Measurements from ENCODE around the gene ASCL2.
"Not testable (repeated sequence)": the region's sequence is repeated elsewhere in the genome, so short reads cannot be mapped to it uniquely, and the experiment has no call there.

Gene ASCL2

GRCh38 chr11:2260491-2261364 is 9.7 kb downstream of the ASCL2 start:
- no peak for DNase-seq (ENCODE audit: low read depth, low spot score)

DNA sequence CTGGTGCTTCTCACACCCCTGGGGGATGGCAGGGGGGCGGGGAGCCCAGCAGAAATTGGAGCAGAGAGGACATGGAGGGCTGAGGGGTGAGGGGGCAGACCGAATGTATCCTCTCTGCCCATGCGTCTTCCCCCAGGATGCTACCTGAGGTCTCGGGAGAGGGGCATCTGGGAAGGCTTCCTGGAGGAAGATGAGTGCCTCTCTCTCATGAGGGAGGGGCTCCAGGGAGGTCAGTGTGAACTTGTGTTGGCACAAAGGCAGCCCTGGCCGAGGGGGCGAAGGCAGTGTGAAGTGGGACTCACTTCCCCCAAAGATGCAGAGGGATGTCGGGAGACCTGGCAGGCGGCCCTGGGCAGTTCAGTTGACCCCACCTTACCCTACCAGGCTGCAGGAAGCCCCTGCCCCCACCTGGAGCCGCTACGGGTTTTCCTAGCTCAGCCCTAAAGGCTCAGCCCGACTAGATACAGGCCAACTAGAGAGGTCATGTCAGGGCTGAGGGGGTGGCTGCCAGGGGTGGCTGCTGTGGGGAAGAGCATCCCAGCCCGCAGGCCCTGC is 10.4 kb downstream of the ASCL2 start:
- no peak for DNase-seq (ENCODE audit: low read depth, low spot score)

DNA sequence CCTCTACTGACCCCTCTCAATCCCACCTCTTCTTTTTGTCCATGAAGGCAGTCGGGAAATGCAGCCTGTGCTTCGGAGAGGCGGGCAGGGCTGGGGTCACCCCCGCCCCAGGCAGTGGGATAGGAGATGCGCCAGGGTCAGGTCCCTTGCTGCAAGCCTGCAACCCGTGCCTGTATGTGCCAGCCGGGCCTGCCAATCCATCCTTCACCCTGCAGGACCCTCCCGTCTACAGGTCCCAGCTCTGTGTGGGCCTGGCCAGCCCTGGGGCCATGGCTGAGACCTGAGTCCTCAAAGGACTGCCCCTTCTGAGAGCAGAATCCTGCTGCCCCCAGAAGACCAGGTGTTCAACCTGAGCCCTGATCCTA is 10.9 kb downstream of the ASCL2 start:
- no peak for DNase-seq (ENCODE audit: low read depth, low spot score)

GRCh38 chr11:2258501-2259465 is 11.6 kb downstream of the ASCL2 start:
- no peak for DNase-seq (ENCODE audit: low read depth, low spot score)

GRCh38 chr11:2256951-2257700 is 13.3 kb downstream of the ASCL2 start:
- no peak for DNase-seq (ENCODE audit: low read depth, low spot score)

DNA sequence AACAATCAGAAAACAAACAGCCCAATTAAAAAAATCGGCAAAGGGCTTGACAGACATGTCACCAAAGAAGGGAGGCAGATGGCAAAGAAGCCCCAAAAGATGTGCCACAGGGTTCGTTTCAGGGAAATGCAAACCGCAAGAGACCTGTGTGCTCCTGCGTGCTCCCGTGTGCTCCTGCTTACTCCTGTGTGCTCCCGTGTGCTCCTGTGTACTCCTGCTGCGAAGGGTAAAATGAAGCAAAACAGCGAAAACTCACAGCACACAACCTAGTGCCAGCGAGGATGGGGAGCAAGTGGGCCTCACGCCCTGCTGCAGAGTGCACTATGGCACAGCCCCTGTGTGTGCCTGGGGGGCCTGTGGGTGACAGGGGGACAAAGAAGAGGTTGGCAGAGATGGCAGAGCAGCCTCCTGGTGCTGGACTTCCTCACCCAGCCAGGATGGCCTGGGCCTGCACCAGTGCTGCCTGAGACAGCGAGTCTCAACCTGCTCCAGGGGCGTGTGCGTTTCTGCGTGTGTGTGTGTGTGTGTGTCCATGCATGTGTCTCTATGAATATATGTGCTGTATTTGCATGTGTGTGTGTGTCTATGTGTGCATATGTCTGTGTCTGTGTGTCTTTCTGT is 14.0 kb downstream of the ASCL2 start:
- DNase-seq (ENCODE audit: low read depth, low spot score): no peak

- no peak for DNase-seq (ENCODE audit: low read depth, low spot score)
Measured at GRCh38 chr11:2252018-2252417, 18.4 kb downstream of the ASCL2 start.

GRCh38 chr11:2251138-2251537 is 19.2 kb downstream of the ASCL2 start:
- DNase-seq (ENCODE audit: low read depth, low spot score): no peak

GRCh38 chr11:2250485-2250884 is 19.9 kb downstream of the ASCL2 start:
- DNase-seq (ENCODE audit: low read depth, low spot score): no peak

DNA sequence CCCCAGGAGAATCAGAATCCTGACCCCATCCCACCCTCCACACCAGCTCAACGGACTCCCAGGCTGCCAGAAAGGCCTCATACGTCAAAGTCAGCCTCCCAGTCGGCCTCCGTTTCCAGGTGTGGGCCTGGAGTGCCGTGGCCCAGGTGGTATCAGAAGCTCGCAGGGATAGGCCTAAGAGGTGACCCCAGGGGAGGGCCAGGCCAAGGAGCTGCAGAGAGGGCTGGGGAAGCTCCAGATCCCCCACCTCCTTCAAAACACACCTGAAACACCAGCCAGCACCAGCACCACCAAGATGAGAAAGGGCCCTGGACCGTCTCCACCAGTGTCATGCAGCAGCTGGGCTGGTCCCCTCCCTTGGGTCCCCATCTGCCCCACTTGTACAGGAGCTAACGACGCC is 20.3 kb downstream of the ASCL2 start:
- no peak for DNase-seq (ENCODE audit: low read depth, low spot score)

GRCh38 chr11:2249189-2249916 is 21.0 kb downstream of the ASCL2 start:
- no peak for DNase-seq (ENCODE audit: low read depth, low spot score)

DNA sequence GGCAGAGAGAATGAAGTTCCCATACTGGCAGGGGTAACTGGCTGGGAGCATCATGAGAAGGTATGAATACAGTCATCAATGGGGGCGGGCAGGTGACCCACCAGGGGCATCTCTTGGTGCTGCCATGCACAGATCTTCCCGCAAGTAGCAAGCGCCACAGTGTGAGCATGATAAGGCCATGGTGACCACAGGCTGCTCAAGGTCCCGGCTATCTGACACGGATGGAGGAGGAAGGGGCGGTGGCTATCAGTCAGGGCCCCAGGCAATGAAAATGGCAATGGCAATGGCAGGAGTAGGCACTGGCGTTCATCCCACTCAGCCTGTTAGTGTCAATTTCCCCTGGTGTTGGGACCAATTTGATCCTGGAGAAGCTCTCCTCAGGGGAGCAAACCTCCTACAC is 21.6 kb downstream of the ASCL2 start:
- no peak for DNase-seq (ENCODE audit: low read depth, low spot score)

- DNase-seq (ENCODE audit: low read depth, low spot score): no peak
Measured at GRCh38 chr11:2248242-2248641, 22.1 kb downstream of the ASCL2 start.

GRCh38 chr11:2247496-2247895 is 22.9 kb downstream of the ASCL2 start:
- DNase-seq (ENCODE audit: low read depth, low spot score): no peak

DNA sequence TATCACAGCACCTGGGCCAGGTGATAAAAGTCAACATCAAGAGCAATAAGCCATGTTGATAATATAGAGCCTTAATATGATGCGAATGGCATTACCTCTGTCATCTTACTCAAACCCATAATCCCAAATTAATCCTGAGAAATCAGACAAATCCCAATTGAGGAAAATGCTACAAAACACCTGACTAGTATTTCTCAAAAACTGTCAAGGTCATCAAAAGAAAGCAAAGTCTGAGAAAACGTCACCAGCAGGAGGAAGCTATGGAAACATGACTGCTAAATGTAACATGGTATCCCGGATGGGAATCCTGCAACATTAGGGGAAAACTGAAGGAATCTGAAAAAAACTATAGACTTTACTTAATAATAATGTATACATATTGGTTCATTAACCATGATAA is 29.6 kb downstream of the ASCL2 start:
- no peak for DNase-seq (ENCODE audit: low read depth, low spot score)

DNA sequence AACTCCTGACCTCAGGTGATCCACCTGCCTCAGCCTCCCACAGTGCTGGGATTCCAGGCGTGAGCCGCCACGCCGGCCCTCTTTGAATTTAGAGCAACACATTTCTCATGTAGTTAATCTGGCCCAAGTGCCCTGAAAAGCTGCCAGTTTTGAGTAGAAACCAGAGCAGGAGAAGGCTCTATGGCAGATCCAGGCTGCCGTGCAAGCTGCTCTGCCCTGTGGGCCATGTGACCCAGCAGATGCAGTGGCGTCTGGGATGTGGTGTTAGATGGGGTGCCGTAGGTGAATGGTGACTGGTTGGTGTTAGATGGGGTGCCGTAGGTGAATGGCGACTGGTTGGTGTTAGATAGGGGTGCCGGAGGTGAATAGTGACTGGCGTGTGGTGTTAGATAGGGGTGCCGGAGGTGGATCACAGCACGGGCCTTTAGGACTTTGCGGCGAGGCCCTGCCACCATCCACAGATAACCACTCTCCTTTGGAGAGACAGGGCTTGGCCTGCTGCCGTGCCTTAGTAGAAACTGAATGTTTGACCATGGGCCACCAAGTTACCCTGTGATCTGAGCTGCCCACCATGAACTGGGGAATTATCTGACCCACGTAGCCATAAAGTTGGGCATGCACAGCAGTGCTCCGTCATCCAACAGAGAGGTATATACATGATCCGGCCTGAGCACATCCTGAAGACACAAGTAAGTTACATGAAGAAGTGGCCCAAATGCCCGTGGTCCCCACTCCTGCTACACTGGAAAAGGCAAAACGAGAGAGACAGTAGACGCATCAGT is 32.7 kb downstream of the ASCL2 start:
- no peak for DNase-seq (ENCODE audit: low read depth, low spot score)

- not testable (repeated sequence) for DNase-seq (ENCODE audit: low read depth, low spot score)
Measured at GRCh38 chr11:2236381-2237134, 33.8 kb downstream of the ASCL2 start.

DNA sequence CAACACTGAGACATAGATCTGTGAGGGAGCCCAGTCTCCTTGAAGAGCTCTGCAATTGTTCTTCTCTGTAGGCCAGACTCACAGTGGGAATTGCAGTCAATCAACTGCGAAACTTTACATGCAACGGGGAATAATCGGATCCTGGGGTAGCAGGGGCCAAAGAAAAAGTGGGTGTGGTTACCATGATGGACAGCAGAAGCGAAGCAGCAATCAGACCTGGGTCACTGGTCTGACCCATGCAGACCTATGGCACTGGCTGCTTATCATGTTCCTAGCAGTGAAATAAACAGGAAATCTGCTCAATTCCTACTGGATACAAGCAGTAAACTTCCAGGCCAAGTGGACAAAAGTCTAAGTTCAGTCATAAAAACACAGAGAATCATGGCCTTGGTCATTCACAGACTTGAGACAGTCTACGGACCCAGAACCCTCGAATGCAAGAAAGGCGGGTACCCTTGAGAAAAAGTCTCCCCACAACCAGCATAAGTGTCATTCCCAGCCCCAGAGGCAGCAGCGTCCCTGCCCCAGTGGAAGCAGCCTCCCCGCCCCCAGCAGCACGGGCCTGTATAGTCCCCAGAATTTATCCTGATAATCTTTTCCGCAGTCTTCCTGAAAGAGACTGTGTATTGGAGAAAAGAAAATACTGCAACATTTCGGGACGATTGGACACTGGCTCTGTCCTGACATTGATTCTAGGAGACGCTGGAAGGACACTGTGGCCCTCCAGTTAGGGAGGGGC is 34.6 kb downstream of the ASCL2 start:
- DNase-seq (ENCODE audit: low read depth, low spot score): no peak
